Measurements from ENCODE around the gene HDLBP.

Gene HDLBP

GRCh38 chr2:241234066-241234790 lies 81.2 kb downstream of the HDLBP start:
- TF ChIP-seq CTCF (IDR thresholded peaks at IDR 0.05) = no peak
- Histone ChIP-seq H3K27ac (no peak overlapping the region), H3K4me3 (no peak overlapping the region)
- DNase-seq (ENCODE audit: low spot score) = no peak

- Histone ChIP-seq H3K4me3 (no peak overlapping the region), H3K27ac (no peak overlapping the region)
- DNase-seq (ENCODE audit: low spot score) = no peak
- TF ChIP-seq CTCF (IDR thresholded peaks at IDR 0.05) = no peak
Observed at GRCh38 chr2:241232736-241233575, 82.5 kb downstream of the HDLBP start.

- no peak for DNase-seq (ENCODE audit: low spot score)
- TF ChIP-seq CTCF (IDR thresholded peaks at IDR 0.05) = no peak
- no peak overlapping the region for H3K4me3 ChIP-seq
- no peak overlapping the region for H3K27ac ChIP-seq
Observed at GRCh38 chr2:241230435-241230834, 85.0 kb downstream of the HDLBP start.

- DNase-seq (ENCODE audit: low spot score) = no peak
- Histone ChIP-seq H3K4me3 (no peak overlapping the region), H3K27ac (no peak overlapping the region)
- no peak for TF ChIP-seq CTCF (IDR thresholded peaks at IDR 0.05)
Observed at GRCh38 chr2:241229563-241230401, 85.7 kb downstream of the HDLBP start.

- TF ChIP-seq CTCF (IDR thresholded peaks at IDR 0.05) = no peak
- Histone ChIP-seq H3K4me3 (no peak overlapping the region), H3K27ac (no peak overlapping the region)
- DNase-seq (ENCODE audit: low spot score) = no peak
Observed at GRCh38 chr2:241228860-241229516, 86.5 kb downstream of the HDLBP start.

- DNase-seq (ENCODE audit: low spot score) = no peak
- H3K27ac ChIP-seq = no peak overlapping the region
- TF ChIP-seq CTCF (IDR thresholded peaks at IDR 0.05) = no peak
- H3K4me3 ChIP-seq = no peak overlapping the region
Observed at GRCh38 chr2:241228081-241228859, 87.2 kb downstream of the HDLBP start.

Data from coronary artery (tissue), 2 donors.